ENCODE results near the gene TTYH2.

GRCh38 chr17:74251569-74251968 is 38.2 kb downstream of the TTYH2 start:
- TF ChIP-seq, protein P1, sequence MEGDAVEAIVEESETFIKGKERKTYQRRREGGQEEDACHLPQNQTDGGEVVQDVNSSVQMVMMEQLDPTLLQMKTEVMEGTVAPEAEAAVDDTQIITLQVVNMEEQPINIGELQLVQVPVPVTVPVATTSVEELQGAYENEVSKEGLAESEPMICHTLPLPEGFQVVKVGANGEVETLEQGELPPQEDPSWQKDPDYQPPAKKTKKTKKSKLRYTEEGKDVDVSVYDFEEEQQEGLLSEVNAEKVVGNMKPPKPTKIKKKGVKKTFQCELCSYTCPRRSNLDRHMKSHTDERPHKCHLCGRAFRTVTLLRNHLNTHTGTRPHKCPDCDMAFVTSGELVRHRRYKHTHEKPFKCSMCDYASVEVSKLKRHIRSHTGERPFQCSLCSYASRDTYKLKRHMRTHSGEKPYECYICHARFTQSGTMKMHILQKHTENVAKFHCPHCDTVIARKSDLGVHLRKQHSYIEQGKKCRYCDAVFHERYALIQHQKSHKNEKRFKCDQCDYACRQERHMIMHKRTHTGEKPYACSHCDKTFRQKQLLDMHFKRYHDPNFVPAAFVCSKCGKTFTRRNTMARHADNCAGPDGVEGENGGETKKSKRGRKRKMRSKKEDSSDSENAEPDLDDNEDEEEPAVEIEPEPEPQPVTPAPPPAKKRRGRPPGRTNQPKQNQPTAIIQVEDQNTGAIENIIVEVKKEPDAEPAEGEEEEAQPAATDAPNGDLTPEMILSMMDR (IDR thresholded peaks at IDR 0.05 in 8 of 11, conservative IDR thresholded peaks at IDR 0.05 in 3 of 11): no peak
- TF ChIP-seq POLR2A (IDR thresholded peaks at IDR 0.05): no peak
